GM23248 (cell line): ENCODE data around the gene VPS37D. TPM values are rescaled to one million over a fixed set of nuclear protein-coding genes. Genes with fewer than 3 reads are reported as not detected.

Experiments used
- DNase-seq: peaks from one replicate; pipeline ENCODE4 v3.0.0-alpha.2; 2015
- H2AFZ ChIP-seq: fragments of 200-600 bp; sonication (generic); 2 replicates; pipeline ENCODE4 v1.6.1; 2016; ENCODE audit warnings: antibody characterized with exemption
- H3F3A ChIP-seq: fragments of 200-600 bp; sonication (generic); 2 replicates; pipeline ENCODE4 v1.6.1; 2016; ENCODE audit warnings: mild to moderate bottlenecking, antibody characterized with exemption, mixed run types; ENCODE audit not compliant: insufficient read depth
- H3K27ac ChIP-seq: fragments of 200-600 bp; sonication (generic); 2 replicates; pipeline ENCODE4 v1.5.1; 2016; ENCODE audit warnings: mild to moderate bottlenecking
- H3K27me3 ChIP-seq: fragments of 200-600 bp; sonication (generic); replicated peaks from 2 replicates; pipeline ENCODE4 v1.6.1; 2016; ENCODE audit warnings: mild to moderate bottlenecking; ENCODE audit not compliant: insufficient read depth
- H3K36me3 ChIP-seq: fragments of 200-600 bp; sonication (generic); 2 replicates; pipeline ENCODE4 v1.6.1; 2016; ENCODE audit warnings: low read depth, mild to moderate bottlenecking
- H3K4me1 ChIP-seq: fragments of 200-600 bp; sonication (generic); 2 replicates; pipeline ENCODE4 v1.6.1; 2016; ENCODE audit warnings: mild to moderate bottlenecking; ENCODE audit not compliant: insufficient read depth
- H3K4me2 ChIP-seq: fragments of 200-600 bp; sonication (generic); one replicate; pipeline ENCODE4 v1.6.1; 2016; ENCODE audit warnings: mild to moderate bottlenecking; ENCODE audit not compliant: unreplicated experiment
- H3K4me3 ChIP-seq: fragments of 200-600 bp; sonication (generic); 2 replicates; pipeline ENCODE4 v1.5.1; 2016; ENCODE audit warnings: mild to moderate bottlenecking
- H3K79me2 ChIP-seq: fragments of 200-600 bp; sonication (generic); 2 replicates; pipeline ENCODE4 v1.6.1; 2016; ENCODE audit warnings: mild to moderate bottlenecking; ENCODE audit not compliant: insufficient read depth
- H3K9ac ChIP-seq: fragments of 200-600 bp; sonication (generic); 2 replicates; pipeline ENCODE4 v1.6.1; 2016; ENCODE audit warnings: mild to moderate bottlenecking
- H3K9me2 ChIP-seq: fragments of 200-600 bp; sonication (generic); 2 replicates; pipeline ENCODE4 v1.6.1; 2016; ENCODE audit warnings: mixed run types, mild to moderate bottlenecking, moderate library complexity; ENCODE audit not compliant: insufficient read depth
- H3K9me3 ChIP-seq: fragments of 200-600 bp; sonication (generic); one replicate; pipeline ENCODE4 v1.6.1; 2017; ENCODE audit warnings: low read depth
- H4K20me1 ChIP-seq: fragments of 200-600 bp; sonication (generic); 2 replicates; pipeline ENCODE4 v1.6.0; 2016; ENCODE audit not compliant: insufficient read depth
- EZH2 ChIP-seq: fragments of 200-600 bp; sonication (generic); IDR thresholded peaks from 2 replicates; pipeline ENCODE4 v1.6.1; 2018; ENCODE audit warnings: antibody characterized with exemption, mild to moderate bottlenecking; ENCODE audit not compliant: insufficient read depth, poor library complexity, severe bottlenecking
- EZH2phosphoT487 ChIP-seq: fragments of 200-600 bp; sonication (generic); IDR thresholded peaks from 2 replicates; pipeline ENCODE4 v1.6.1; 2018; ENCODE audit warnings: antibody characterized with exemption, moderate library complexity, mild to moderate bottlenecking, low read depth; ENCODE audit not compliant: insufficient read depth
- WGBS, 2 experiments: methylation state at CpG; one replicate each; pipeline ENCODE4 v1.1.6; 2015 to 2017; ENCODE audit warnings: low lambda C conversion rate in 2 of 2, low coverage in 1 of 2; ENCODE audit errors: missing lambda C conversion rate in 2 of 2; 5-methylcytosine and 5-hydroxymethylcytosine counted together
- in situ Hi-C: fragments of 300-500 bp; cut with MboI; formaldehyde crosslinking; loops from 2 replicates; pipeline ENCODE4 v1.15.0; 2020
- polyA plus RNA-seq: library from polyadenylated mRNA; unstranded; fragments of >200 nt; fragmentation: Nextera tagmentation; extraction: Ambion mirVana; gene quantifications from 2 replicates; pipeline ENCODE4 v1.2.1, GENCODE V29; 2016
- total RNA-seq: library from RNA; depleted of rRNA; stranded (reverse); fragments of >200 nt; shearing (Covaris generic); gene quantifications from 2 replicates; pipeline ENCODE4 v1.2.3, GENCODE V29; 2014

The VPS37D gene
- total and polyA plus RNA-seq, 2 experiments from 2014 or later: 1.3 to 5.9 TPM

GRCh38 chr7:73644688-73645286, 22.8 kb upstream of the VPS37D start:
- no peaks in the 10 kb centered on the region for H3K36me3 ChIP-seq
- WGBS, 2 experiments: 45 to 49% methylated on average over 5 of the region's 5 CpGs
- no peaks in the 10 kb centered on the region for H3K9me2 ChIP-seq
- in situ Hi-C loops: no loop called here
- H3K4me3 ChIP-seq: no peak overlapping the region
- no peaks in the 10 kb centered on the region for H4K20me1 ChIP-seq
- no peaks in the 10 kb centered on the region for H3F3A ChIP-seq
- H3K9ac ChIP-seq: no peak overlapping the region
- peaks cover 38% of the 10 kb centered on the region for H3K27me3 ChIP-seq
- H3K9me3 ChIP-seq: no peaks in the 10 kb centered on the region
- H3K4me1 ChIP-seq: no peaks in the 10 kb centered on the region
- H2AFZ ChIP-seq: no peak overlapping the region
- no peak for DNase-seq
- no peaks in the 10 kb centered on the region for H3K79me2 ChIP-seq
- no peak for TF ChIP-seq EZH2
- no peak for TF ChIP-seq EZH2phosphoT487
- H3K4me2 ChIP-seq: no peak overlapping the region
- H3K27ac ChIP-seq: no peak overlapping the region

- Histone ChIP-seq H3K4me2 (no peak overlapping the region), H3K27me3 (peaks cover 38% of the 10 kb centered on the region), H3K79me2 (no peaks in the 10 kb centered on the region), H3F3A (no peaks in the 10 kb centered on the region), H3K36me3 (no peaks in the 10 kb centered on the region), H3K9me3 (no peaks in the 10 kb centered on the region), H3K27ac (no peak overlapping the region), H3K9me2 (no peaks in the 10 kb centered on the region), H3K4me3 (no peak overlapping the region), H4K20me1 (no peaks in the 10 kb centered on the region), H2AFZ (no peak overlapping the region), H3K4me1 (no peaks in the 10 kb centered on the region), H3K9ac (no peak overlapping the region)
- no peak for TF ChIP-seq EZH2phosphoT487
- TF ChIP-seq EZH2: no peak
- in situ Hi-C loops: no loop called here
- no peak for DNase-seq
- 70 to 79% methylated on average over 4 of the region's 4 CpGs for WGBS, 2 experiments
These were observed 21.9 kb upstream of the VPS37D start for GRCh38 chr7:73645643-73646174.

DNA sequence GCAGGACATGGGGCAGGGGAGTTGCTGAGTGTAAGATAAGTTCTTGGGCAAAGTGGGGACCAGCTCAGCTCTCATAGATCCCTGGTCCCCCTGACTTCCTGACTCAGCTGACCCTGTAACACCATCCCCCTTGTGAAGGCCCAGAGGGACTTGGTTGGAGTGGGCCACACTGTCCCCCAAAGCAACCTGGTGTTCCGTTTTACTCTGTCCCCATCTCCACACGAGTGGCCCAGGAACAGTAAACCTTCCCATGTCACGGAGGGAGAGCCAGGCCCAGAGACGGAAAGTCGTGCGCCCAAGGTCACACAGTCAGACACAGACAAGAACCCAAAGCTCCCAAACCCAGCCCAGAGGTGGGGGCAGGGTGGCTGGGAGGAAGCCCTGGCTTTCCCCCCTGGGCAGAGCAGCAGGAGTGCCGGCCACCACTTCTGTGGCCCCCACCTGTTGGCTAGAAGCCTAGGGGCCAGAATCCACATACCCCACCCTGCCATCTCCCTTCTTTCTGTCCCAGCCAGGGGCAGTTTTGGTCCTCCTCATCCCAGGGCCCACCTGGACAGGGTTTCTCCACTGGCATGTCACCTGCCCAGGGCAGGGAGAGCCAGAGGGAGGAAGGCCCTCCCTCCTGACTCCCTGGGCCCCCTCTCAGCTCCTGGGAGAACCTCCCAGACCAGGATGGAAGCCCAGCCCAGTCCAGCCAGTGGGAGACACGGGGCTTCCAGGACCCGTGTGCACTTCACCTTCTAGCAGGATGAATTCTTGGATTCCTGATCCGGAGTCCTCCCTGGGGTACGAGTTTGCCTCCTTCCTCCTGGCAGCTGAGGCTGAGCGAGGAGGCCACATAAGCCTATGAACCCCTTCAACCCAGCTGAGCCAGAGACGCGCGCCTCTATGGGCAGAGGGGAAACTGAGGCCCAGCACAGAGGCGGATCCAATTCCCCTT, 20.6 kb upstream of the VPS37D start:
- Histone ChIP-seq H3K4me2 (no peak overlapping the region), H3K9me2 (no peaks in the 10 kb centered on the region), H2AFZ (no peak overlapping the region), H3K27me3 (peaks cover 38% of the 10 kb centered on the region), H3K9me3 (no peaks in the 10 kb centered on the region), H3K79me2 (no peaks in the 10 kb centered on the region), H3K4me3 (no peak overlapping the region), H3F3A (no peaks in the 10 kb centered on the region), H3K36me3 (no peaks in the 10 kb centered on the region), H3K4me1 (no peaks in the 10 kb centered on the region), H4K20me1 (no peaks in the 10 kb centered on the region), H3K27ac (no peak overlapping the region), H3K9ac (no peak overlapping the region)
- TF ChIP-seq EZH2phosphoT487: no peak
- no peak for TF ChIP-seq EZH2
- DNase-seq: no peak
- in situ Hi-C loops: no loop called here
- 32 to 37% methylated on average over 15 to 16 of the region's 16 CpGs for WGBS, 2 experiments

DNA sequence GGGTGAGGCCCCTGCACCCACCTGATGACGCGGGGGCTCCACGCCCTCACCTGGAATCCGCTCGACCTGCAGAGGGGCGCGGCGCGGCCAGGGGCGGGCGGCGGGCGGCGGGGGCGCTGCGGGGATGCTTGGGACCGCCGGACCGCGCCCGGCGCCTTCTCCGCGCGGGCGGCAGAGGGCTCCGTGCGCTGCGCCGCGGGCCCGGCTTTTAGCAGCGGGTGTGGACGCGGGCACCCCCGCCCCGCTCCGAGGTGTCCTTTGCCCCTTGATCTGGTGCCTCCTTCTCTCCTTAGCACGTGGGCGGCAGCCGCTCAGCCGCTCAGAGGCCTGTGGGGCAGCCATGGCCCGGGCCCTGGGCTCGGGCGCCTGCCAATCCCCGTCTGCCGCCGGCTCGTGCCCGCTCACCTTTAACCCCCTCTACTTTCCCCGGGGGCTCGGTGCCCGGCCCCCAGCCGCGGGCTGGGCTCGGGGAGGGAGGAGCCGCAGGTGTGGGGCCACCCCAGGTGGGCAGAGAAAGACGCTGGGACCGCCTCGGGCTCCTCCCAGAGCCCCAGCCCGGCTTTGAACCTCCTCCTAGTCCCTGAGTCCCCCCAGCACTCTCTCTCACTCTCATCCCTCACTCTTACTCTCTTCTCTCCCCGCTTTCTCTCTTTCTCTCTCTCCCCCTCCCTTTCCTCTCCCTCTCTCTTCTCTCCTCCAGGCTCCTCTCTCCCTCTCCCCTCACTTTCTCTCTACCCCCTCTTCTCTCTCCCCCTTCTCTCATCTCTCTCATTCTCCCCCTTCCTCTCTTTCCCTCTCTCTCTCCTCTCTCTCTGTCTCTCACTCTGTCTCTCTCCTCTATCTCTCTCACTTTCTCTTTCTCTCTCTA, 19.7 kb upstream of the VPS37D start:
- peaks cover 38% of the 10 kb centered on the region for H3K27me3 ChIP-seq
- TF ChIP-seq EZH2phosphoT487 (0 out of 2 replicates have a peak, but pooled peaks have one; percentile 44), EZH2 (peak; percentile 87)
- no peaks in the 10 kb centered on the region for H3K79me2 ChIP-seq
- H3K9me2 ChIP-seq: no peaks in the 10 kb centered on the region
- H3K27ac ChIP-seq: no peak overlapping the region
- H3F3A ChIP-seq: no peaks in the 10 kb centered on the region
- H4K20me1 ChIP-seq: no peaks in the 10 kb centered on the region
- peak; percentile 48 for DNase-seq
- no peak overlapping the region for H3K9ac ChIP-seq
- no peaks in the 10 kb centered on the region for H3K4me1 ChIP-seq
- no peaks in the 10 kb centered on the region for H3K36me3 ChIP-seq
- H3K9me3 ChIP-seq: no peaks in the 10 kb centered on the region
- peak overlapping the region; percentile 78 for H2AFZ ChIP-seq
- peak overlapping the region; percentile 47 for H3K4me2 ChIP-seq
- 0 to 1% methylated on average over 17 to 50 of the region's 62 CpGs for WGBS, 2 experiments
- peak overlapping the region; percentile 57 for H3K4me3 ChIP-seq
- in situ Hi-C loops: no loop called here
